ENCODE measurements around the gene FGF14.

The FGF14 gene

GRCh38 chr13:101942535-101943157 is 459.2 kb downstream of the FGF14 start:
- no peak for DNase-seq (ENCODE audit: low read depth in 2 of 3, low spot score in 2 of 3)

DNA sequence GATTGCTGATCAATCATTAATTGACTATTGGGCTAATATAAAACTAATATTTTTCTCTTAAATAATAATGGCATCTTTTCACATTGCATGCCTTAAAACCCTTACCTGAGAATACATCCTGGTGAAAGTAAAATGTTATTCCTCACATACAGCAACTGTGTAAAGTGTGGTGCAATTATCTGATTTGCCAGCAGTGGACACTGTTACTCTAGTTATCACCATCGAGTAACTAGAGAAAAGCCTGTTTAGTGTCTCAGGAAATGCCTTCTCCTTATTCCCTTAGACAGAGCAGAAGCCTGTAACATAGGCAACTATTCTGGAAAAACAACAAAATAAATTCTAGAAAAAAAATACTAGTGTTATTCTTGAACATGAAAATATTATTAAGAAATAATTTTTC is 459.8 kb downstream of the FGF14 start:
- no peak for DNase-seq (ENCODE audit: low read depth in 2 of 3, low spot score in 2 of 3)

DNA sequence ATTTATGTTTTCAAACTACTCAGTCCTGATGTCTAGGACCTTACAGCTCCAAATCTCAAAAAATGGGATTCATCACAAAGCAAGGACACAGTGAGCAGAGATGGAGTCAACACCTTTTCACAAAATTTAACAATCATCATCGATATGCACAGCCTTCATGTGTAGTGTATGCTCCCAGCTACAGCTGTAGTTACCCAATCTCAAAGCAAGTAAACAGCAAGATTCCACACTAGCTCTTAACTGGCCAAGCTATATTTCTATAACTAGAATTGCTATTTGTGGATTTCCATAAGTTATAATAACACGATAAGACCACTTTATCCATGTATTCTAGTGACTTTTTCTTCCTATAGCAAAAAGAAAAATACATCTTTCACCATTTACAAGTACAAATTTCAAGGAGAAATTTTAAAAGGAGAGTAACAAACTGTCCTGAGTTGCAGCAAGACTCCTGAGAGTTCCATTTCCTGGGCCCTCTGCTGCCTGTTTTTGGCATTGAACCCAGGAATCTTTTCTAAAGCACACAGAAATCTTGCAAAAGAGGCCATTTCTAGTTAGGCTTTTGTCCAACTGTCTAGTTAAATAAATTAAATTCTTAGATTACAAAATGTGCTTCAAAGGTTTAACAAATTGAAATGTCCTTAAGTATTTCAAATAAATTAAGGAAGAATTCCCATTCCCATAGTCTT is 460.6 kb downstream of the FGF14 start:
- DNase-seq (ENCODE audit: low read depth in 2 of 3, low spot score in 2 of 3) = no peak

- no peak for DNase-seq (ENCODE audit: low read depth in 2 of 3, low spot score in 2 of 3)
These were observed 462.5 kb downstream of the FGF14 start for GRCh38 chr13:101939370-101939769.

- DNase-seq (ENCODE audit: low read depth in 2 of 3, low spot score in 2 of 3) = no peak
These were observed 466.0 kb downstream of the FGF14 start for GRCh38 chr13:101935828-101936227.

GRCh38 chr13:101931186-101931585 is 470.7 kb downstream of the FGF14 start:
- no peak for DNase-seq (ENCODE audit: low read depth in 2 of 3, low spot score in 2 of 3)

GRCh38 chr13:101930331-101930730 is 471.5 kb downstream of the FGF14 start:
- DNase-seq (ENCODE audit: low read depth in 2 of 3, low spot score in 2 of 3) = no peak

DNA sequence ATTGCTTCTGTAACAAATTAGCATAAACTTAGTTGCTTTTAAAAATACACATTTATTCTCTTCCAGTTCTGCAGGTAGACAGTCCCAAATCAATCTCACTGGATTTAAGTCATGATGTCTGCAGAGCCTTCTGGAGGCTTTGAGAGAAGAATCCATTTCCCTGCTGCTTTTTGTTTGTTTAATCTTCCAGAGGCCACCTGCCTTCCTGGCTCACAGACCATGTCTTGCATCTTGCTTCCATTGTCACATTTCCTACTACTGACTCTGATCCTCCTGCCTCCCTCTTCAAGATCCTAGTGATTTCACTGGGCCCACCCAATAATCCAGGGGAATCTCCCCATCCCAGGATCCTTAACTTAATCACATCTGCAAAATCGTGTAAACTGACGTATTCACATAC is 476.1 kb downstream of the FGF14 start:
- DNase-seq (ENCODE audit: low read depth in 2 of 3, low spot score in 2 of 3) = no peak

GRCh38 chr13:101919541-101920181 is 482.2 kb downstream of the FGF14 start:
- no peak for DNase-seq (ENCODE audit: low read depth in 2 of 3, low spot score in 2 of 3)

DNA sequence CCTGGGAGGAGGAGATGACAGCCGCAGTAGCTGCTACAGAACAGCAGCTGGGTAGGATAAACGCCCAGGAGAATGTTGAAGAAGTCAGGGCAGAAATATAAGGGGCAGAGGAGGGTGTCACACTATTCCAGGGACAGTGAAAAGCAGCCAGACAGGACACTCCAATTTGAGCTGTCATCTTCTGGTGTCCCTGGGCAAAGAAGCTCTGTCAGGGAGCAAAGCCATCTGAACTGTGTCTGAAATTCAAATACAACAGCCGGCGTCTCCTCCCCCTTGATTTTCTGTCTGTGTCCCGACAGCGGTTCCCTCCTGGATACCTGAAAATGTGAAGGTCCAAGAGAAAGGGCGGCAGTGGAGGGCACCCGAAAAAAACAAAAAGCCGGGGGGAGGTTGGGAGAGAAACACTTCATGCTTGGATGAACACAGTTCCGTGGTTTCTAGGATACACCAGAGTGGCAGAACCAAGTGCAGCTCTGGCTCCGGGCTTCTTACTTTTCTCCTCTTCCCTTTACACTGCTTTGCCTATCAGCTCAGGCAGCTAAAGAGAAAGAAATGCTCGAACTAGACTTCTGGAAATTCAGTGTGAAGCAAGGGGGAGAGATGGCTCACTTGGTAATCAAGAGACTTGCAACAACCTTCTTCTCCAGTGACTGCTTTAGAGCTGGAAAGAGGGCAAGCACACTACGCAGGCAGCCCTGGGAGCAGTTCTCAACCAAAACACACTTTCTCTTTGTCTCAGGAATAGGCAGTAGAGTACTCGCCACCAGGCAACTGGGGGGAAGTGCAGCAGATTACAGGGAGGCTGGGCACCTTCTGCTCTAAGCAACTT is 483.8 kb downstream of the FGF14 start:
- DNase-seq (ENCODE audit: low read depth in 2 of 3, low spot score in 2 of 3) = no peak

GRCh38 chr13:101917475-101917810 is 484.4 kb downstream of the FGF14 start:
- no peak for DNase-seq (ENCODE audit: low read depth in 2 of 3, low spot score in 2 of 3)

GRCh38 chr13:101916775-101917474 is 484.9 kb downstream of the FGF14 start:
- DNase-seq (ENCODE audit: low read depth in 2 of 3, low spot score in 2 of 3) = no peak

DNA sequence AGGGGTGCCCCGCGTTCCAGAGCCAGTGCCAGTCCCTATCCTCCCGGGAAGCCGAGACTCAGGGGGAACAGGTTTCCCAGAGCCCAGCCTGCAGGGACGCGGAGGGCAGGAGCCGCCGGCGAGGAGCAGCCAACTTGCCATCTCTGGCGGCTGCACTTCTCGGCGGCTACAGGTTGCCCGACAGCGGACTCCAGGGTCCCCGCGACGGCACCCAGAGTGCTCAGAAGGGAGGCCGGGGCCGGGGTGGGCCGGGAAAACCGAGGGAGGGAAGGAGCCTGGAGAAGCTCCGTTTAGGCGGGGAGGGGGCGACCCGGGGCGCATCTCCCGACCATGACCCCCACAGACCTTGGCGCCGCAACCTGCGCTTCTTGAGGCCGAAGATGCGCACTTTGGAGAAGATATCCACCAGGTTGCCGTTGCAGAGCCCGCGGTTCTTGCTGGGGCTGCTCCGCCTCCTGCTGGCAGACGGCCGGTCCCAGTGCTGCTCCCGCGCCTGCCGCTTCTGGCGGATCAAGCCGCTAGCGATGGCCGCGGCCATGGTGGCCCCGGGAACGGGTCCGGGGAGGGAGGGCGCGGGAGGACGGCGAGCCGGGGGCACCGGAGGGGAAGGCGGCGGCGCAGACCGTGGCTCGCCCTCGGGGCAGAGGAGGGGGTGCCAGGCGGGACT is 485.6 kb downstream of the FGF14 start:
- DNase-seq (ENCODE audit: low read depth in 2 of 3, low spot score in 2 of 3) = no peak

- no peak for DNase-seq (ENCODE audit: low read depth in 2 of 3, low spot score in 2 of 3)
These were observed 486.1 kb downstream of the FGF14 start for GRCh38 chr13:101915755-101916107.

GRCh38 chr13:101915331-101915730 is 486.5 kb downstream of the FGF14 start:
- DNase-seq (ENCODE audit: low read depth in 2 of 3, low spot score in 2 of 3) = no peak

- DNase-seq (ENCODE audit: low read depth in 2 of 3, low spot score in 2 of 3) = no peak
These were observed 490.1 kb downstream of the FGF14 start for GRCh38 chr13:101911752-101912151.

- no peak for DNase-seq (ENCODE audit: low read depth in 2 of 3, low spot score in 2 of 3)
These were observed 498.0 kb downstream of the FGF14 start for GRCh38 chr13:101903890-101904289.

- DNase-seq (ENCODE audit: low read depth in 2 of 3, low spot score in 2 of 3) = no peak
These were observed 503.2 kb downstream of the FGF14 start for GRCh38 chr13:101898676-101899075.

DNA sequence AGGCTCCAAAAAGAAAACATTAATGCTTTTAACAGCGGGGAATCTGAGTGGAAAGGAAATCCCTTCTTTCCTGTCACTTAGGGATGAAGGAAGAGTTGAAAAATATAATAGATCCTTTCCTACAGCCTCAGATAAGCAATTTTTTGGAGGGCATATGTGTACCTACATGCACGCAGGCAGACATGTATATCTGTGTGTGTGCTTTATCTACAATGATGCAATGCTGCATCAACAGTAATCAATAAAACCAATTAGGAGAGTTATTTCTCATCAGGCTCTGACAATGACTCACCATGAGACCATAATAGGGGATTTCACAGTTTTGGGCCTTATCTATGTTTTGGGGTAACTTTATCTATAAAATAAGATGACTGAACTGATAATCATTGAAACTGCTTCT is 505.3 kb downstream of the FGF14 start:
- DNase-seq (ENCODE audit: low read depth in 2 of 3, low spot score in 2 of 3) = no peak

DNA sequence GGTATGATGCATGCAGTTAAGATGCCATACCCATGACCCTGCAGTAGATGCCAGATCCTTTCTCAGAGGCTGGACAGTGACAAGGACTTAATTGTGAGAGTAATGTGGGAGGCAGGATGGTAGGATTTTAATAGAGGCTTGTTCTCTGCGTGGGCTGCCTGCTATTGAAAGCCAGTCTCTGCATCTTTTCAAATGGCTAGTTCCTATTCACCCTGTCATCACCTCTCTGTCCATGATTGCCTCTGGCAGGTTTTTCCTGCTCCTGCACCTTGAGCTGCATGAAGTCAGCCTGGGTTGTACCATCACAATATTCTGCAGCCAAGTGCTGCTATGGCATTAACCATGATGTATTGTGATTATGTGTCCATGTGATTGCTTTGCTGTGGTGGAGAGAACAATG is 508.8 kb downstream of the FGF14 start:
- DNase-seq (ENCODE audit: low read depth in 2 of 3, low spot score in 2 of 3) = no peak

DNA sequence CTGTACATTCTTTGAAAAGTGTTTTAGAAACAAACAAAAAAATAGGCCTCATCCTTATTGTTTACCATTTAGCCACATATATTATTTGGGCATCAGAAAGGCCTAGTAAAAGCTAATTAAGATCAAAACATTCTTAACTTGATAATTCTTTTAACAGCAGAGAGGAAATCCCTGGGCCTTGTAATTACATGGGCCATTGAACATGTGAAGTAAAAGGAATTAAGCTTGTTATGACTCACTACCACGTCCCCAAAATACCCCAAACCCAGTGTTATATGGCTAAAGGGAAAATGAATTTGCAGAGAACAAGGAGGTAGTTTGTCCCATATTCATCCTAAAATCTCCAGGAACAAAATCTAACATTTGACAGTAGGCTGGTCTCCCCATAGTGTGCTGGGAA is 509.6 kb downstream of the FGF14 start:
- DNase-seq (ENCODE audit: low read depth in 2 of 3, low spot score in 2 of 3) = no peak
